HCT116 (cell line): ENCODE data around the gene GP1BB. TPM values are rescaled to one million over a fixed set of nuclear protein-coding genes. Genes with fewer than 3 reads are reported as not detected.

Experiments
- ATAC-seq: fragments of 200-7000 bp; cut with Tn5 transposase; 2 replicates; pipeline ENCODE4 v1.9.1; 2020; ENCODE audit warnings: mild to moderate bottlenecking, moderate library complexity
- BruUV-seq: library from RNA; stranded (reverse); fragments of 400-500 nt; replicated peaks from 2 replicates; lab custom pipeline; 2021; lab: Mats Ljungman, UMichigan
- CTCF ChIA-PET: fragments of 300-600 bp; sonication (Branson Sonifier 250); formaldehyde crosslinking; loops from one replicate; lab custom pipeline; 2021; ENCODE audit warnings: antibody characterized with exemption; lab: Charles Lee
- POLR2A ChIA-PET: fragments of 300-600, 350-600 bp; sonication (Branson Sonifier 250); formaldehyde crosslinking; loops from one replicate; lab custom pipeline; 2021; ENCODE audit warnings: antibody characterized with exemption; lab: Charles Lee
- RAD21 ChIA-PET, 2 experiments: fragments of 300-600 bp; sonication (Branson Sonifier 250); formaldehyde crosslinking; loops; one replicate each; lab custom pipeline; 2023; ENCODE audit warnings: low total read pairs in 2 of 2; ENCODE audit not compliant: uncharacterized antibody in 2 of 2, unreplicated experiment in 2 of 2, low non-redundant PET in 1 of 2; lab: Charles Lee
- DNase-seq: peaks from one replicate; pipeline ENCODE4 v3.0.0-alpha.2; 2010; ENCODE audit warnings: low read depth, low spot score
- H2AFZ ChIP-seq: fragments of 200-600 bp; shearing (Covaris generic), sonication (generic); 2 replicates; pipeline ENCODE4 v1.6.1; 2017; ENCODE audit warnings: low read depth, mixed run types, mixed read lengths, antibody characterized with exemption, low read length; ENCODE audit not compliant: poor library complexity, severe bottlenecking
- H3K27ac ChIP-seq: 2 replicates; pipeline ENCODE4 v1.5.1; 2012; ENCODE audit warnings: low read depth, low read length
- H3K27me3 ChIP-seq: fragments of 200-600 bp; sonication (generic); 2 replicates; pipeline ENCODE4 v1.6.1; 2016; ENCODE audit warnings: mixed run types, low read length, mixed read lengths; ENCODE audit not compliant: insufficient read depth
- H3K36me3 ChIP-seq, 2 experiments: fragments of 200-500 bp in 1 of 2; fragments of 200-600 bp in 1 of 2; sonication (Bioruptor generic) in 1 of 2; sonication (generic) in 1 of 2; 2 replicates each; pipeline versions ENCODE4 v1.5.1 to v1.6.1; 2014 to 2016; ENCODE audit warnings: low read length in 2 of 2, inconsistent platforms in 1 of 2, mixed read lengths in 1 of 2, mixed run types in 1 of 2; ENCODE audit not compliant: insufficient read depth in 2 of 2, control insufficient read depth in 1 of 2
- H3K4me1 ChIP-seq, 2 experiments: fragments of 200-600 bp in 1 of 2; sonication (generic) in 1 of 2; 2 replicates each; pipeline versions ENCODE4 v1.5.1 to v1.6.1; 2012 to 2017; ENCODE audit warnings: low read length in 2 of 2, inconsistent platforms in 1 of 2, mild to moderate bottlenecking in 1 of 2, mixed read lengths in 1 of 2, mixed run types in 1 of 2, moderate library complexity in 1 of 2; ENCODE audit not compliant: insufficient read depth in 2 of 2, control insufficient read depth in 1 of 2
- H3K4me2 ChIP-seq: fragments of 200-600 bp; sonication (generic); 2 replicates; pipeline ENCODE4 v1.6.1; 2017; ENCODE audit warnings: mixed run types, low read length, mixed read lengths
- H3K4me3 ChIP-seq, 2 experiments: fragments of 200-600 bp in 1 of 2; sonication (generic) in 1 of 2; replicated peaks in 1 of 2; 2 replicates each; pipeline ENCODE4 v1.5.1; 2011 to 2016; ENCODE audit warnings: low read length in 2 of 2, control low read depth in 1 of 2, low read depth in 1 of 2, mild to moderate bottlenecking in 1 of 2, mixed read lengths in 1 of 2, mixed run types in 1 of 2
- H3K79me2 ChIP-seq: fragments of 200-600 bp; sonication (generic); 2 replicates; pipeline ENCODE4 v1.6.1; 2017; ENCODE audit warnings: mild to moderate bottlenecking, mixed run types, low read length, moderate library complexity, mixed read lengths; ENCODE audit not compliant: insufficient read depth
- H3K9ac ChIP-seq: fragments of 200-600 bp; sonication (generic); 2 replicates; pipeline ENCODE4 v1.6.1; 2016; ENCODE audit warnings: low read length, mixed read lengths
- H3K9me2 ChIP-seq: fragments of 200-600 bp; sonication (generic), shearing (Covaris generic); 2 replicates; pipeline ENCODE4 v1.6.1; 2017; ENCODE audit warnings: mixed run types, mild to moderate bottlenecking, moderate library complexity; ENCODE audit not compliant: insufficient read depth
- H3K9me3 ChIP-seq, 2 experiments: fragments of 200-500 bp in 1 of 2; fragments of 200-600 bp in 1 of 2; sonication (Bioruptor generic) in 1 of 2; sonication (generic) in 1 of 2; 2 replicates each; pipeline ENCODE4 v1.6.1; 2014 to 2017; ENCODE audit warnings: low read length in 2 of 2, mixed read lengths in 2 of 2, inconsistent platforms in 1 of 2, low read depth in 1 of 2, mild to moderate bottlenecking in 1 of 2, mixed run types in 1 of 2, moderate library complexity in 1 of 2; ENCODE audit not compliant: control insufficient read depth in 1 of 2, insufficient read depth in 1 of 2
- H4K20me1 ChIP-seq: fragments of 200-600 bp; sonication (generic), shearing (Covaris generic); 2 replicates; pipeline ENCODE4 v1.6.1; 2017; ENCODE audit warnings: mixed run types, mild to moderate bottlenecking, moderate library complexity; ENCODE audit not compliant: insufficient read depth
- ATF3 ChIP-seq: IDR thresholded peaks from 2 replicates; pipeline ENCODE4 v1.6.1; 2012
- CBX3 ChIP-seq: IDR thresholded peaks from 2 replicates; pipeline ENCODE4 v1.6.1; 2012; ENCODE audit warnings: low read depth
- EGR1 ChIP-seq: IDR thresholded peaks from 2 replicates; pipeline ENCODE4 v1.6.1; 2012; ENCODE audit warnings: low read depth
- ELF1 ChIP-seq: IDR thresholded peaks from 2 replicates; pipeline ENCODE4 v1.6.1; 2012; ENCODE audit warnings: low read depth, borderline replicate concordance
- EZH2 ChIP-seq: fragments of 200-600 bp; sonication (generic); IDR thresholded peaks from 2 replicates; pipeline ENCODE4 v1.6.1; 2017; ENCODE audit warnings: antibody characterized with exemption, mixed run types
- EZH2phosphoT487 ChIP-seq: fragments of 200-600 bp; IDR thresholded peaks from 2 replicates; pipeline ENCODE4 v1.6.1; 2018; ENCODE audit warnings: antibody characterized with exemption, borderline replicate concordance
- FOSL1 ChIP-seq: IDR thresholded peaks from 2 replicates; pipeline ENCODE4 v1.6.1; 2012; ENCODE audit warnings: low read depth
- JUND ChIP-seq: IDR thresholded peaks from 2 replicates; pipeline ENCODE4 v1.6.1; 2012
- MAX ChIP-seq: IDR thresholded peaks from 2 replicates; pipeline ENCODE4 v1.6.1; 2012
- POLR2A ChIP-seq: IDR thresholded peaks from 2 replicates; pipeline ENCODE4 v1.7.0; 2011; ENCODE audit warnings: borderline replicate concordance; ENCODE audit not compliant: insufficient read depth, insufficient read length; ENCODE audit errors: extremely low read depth
- RAD21 ChIP-seq: IDR thresholded peaks from 2 replicates; pipeline ENCODE4 v1.6.1; 2012; ENCODE audit warnings: low read depth, mild to moderate bottlenecking
- REST ChIP-seq: IDR thresholded peaks from 2 replicates; pipeline ENCODE4 v1.6.1; 2012; ENCODE audit warnings: low read depth
- SIN3A ChIP-seq: IDR thresholded peaks from 2 replicates; pipeline ENCODE4 v1.6.1; 2012; ENCODE audit warnings: low read depth
- SRF ChIP-seq: IDR thresholded peaks from 2 replicates; pipeline ENCODE4 v1.6.1; 2012; ENCODE audit warnings: low read depth
- TCF7L2 ChIP-seq: IDR thresholded peaks from 2 replicates; pipeline ENCODE4 v1.7.0; 2011; ENCODE audit warnings: borderline replicate concordance, inconsistent platforms; ENCODE audit not compliant: insufficient read depth, insufficient read length; ENCODE audit errors: extremely low read depth
- YY1 ChIP-seq: IDR thresholded peaks from 2 replicates; pipeline ENCODE4 v1.6.1; 2011; ENCODE audit warnings: low read length, low read depth, moderate library complexity, mild to moderate bottlenecking; ENCODE audit not compliant: insufficient replicate concordance; ENCODE audit errors: extremely low read depth
- ZNF274 ChIP-seq: fragments of 200-500 bp; sonication (Bioruptor generic); IDR thresholded peaks from 2 replicates; pipeline ENCODE4 v1.6.1; 2014; ENCODE audit warnings: mild to moderate bottlenecking, low read depth, low read length, inconsistent platforms
- intact Hi-C: fragments of 100-400 bp; cut with micrococcal nuclease; formaldehyde crosslinking; loops from 2 replicates; pipeline ENCODE4 v1.10.0; 2022
- total RNA-seq: library from RNA; stranded (reverse); gene quantifications from one replicate; pipeline ENCODE4 v1.2.1, GENCODE V29; 2021; ENCODE audit not compliant: unreplicated experiment
- TF ChIP-seq, protein P1 (sequence below): IDR thresholded peaks from 2 replicates; pipeline ENCODE4 v1.6.1; 2011; ENCODE audit warnings: mild to moderate bottlenecking, low read length, moderate library complexity; ENCODE audit not compliant: insufficient replicate concordance; ENCODE audit errors: extremely low read depth

The GP1BB gene
- total RNA-seq, 1 experiment from 2014 or later: 4.8 TPM

- ChIA-PET CTCF (no interaction called here), POLR2A (no interaction called here), RAD21 (no interaction called here)
- H3K36me3 ChIP-seq: no peaks in the 10 kb centered on the region
- BruUV-seq: no TSS peak
- H3K27ac ChIP-seq: no peak overlapping the region
- H3K79me2 ChIP-seq: no peaks in the 10 kb centered on the region
- DNase-seq (no peak), ATAC-seq (no peak)
- H2AFZ ChIP-seq: no peak overlapping the region
- H4K20me1 ChIP-seq: no peaks in the 10 kb centered on the region
- peaks cover 3 to 18% of the 10 kb centered on the region in 2 experiments; a peak in 3 of 4 replicates for H3K4me1 ChIP-seq
- no peak for TF ChIP-seq CBX3
- TF ChIP-seq EZH2phosphoT487: no peak
- TF ChIP-seq, protein P1, sequence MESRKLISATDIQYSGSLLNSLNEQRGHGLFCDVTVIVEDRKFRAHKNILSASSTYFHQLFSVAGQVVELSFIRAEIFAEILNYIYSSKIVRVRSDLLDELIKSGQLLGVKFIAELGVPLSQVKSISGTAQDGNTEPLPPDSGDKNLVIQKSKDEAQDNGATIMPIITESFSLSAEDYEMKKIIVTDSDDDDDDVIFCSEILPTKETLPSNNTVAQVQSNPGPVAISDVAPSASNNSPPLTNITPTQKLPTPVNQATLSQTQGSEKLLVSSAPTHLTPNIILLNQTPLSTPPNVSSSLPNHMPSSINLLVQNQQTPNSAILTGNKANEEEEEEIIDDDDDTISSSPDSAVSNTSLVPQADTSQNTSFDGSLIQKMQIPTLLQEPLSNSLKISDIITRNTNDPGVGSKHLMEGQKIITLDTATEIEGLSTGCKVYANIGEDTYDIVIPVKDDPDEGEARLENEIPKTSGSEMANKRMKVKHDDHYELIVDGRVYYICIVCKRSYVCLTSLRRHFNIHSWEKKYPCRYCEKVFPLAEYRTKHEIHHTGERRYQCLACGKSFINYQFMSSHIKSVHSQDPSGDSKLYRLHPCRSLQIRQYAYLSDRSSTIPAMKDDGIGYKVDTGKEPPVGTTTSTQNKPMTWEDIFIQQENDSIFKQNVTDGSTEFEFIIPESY: no peak
- TF ChIP-seq TCF7L2: no peak
- TF ChIP-seq ATF3: no peak
- TF ChIP-seq ELF1: no peak
- no peak for TF ChIP-seq EGR1
- TF ChIP-seq REST: no peak
- no peak for TF ChIP-seq RAD21
- no peak for TF ChIP-seq SIN3A
- TF ChIP-seq YY1: no peak
- no peak for TF ChIP-seq ZNF274
- TF ChIP-seq SRF: no peak
- no peak for TF ChIP-seq EZH2
- TF ChIP-seq MAX: no peak
- no peak for TF ChIP-seq POLR2A
- no peak for TF ChIP-seq JUND
- no peak for TF ChIP-seq FOSL1
- H3K9ac ChIP-seq: no peak overlapping the region
- no peak overlapping the region for H3K4me2 ChIP-seq
- intact Hi-C loops: no loop called here
- no peak overlapping the region for H3K4me3 ChIP-seq
- H3K9me2 ChIP-seq: no peaks in the 10 kb centered on the region
- no peaks in the 10 kb centered on the region for H3K9me3 ChIP-seq
- H3K27me3 ChIP-seq: no peaks in the 10 kb centered on the region
Observed at GRCh38 chr22:19728271-19728670, 4.9 kb downstream of the GP1BB start.
